SK-N-SH treated with all-trans-retinoic acid at 6 μM for 48 hours (cell line): ENCODE data around the gene COL21A1.

Experiments
- ESRRG ChIP-seq: fragments of 250-450 bp; sonication (Bioruptor Pico); IDR thresholded peaks from 2 replicates; pipeline ENCODE4 v1.6.1; 2021; ENCODE audit warnings: mild to moderate bottlenecking
- RARB ChIP-seq: fragments of 250-450 bp; sonication (Bioruptor Pico); IDR thresholded peaks from 2 replicates; pipeline ENCODE4 v1.8.0; 2021; ENCODE audit warnings: mild to moderate bottlenecking, moderate library complexity
- TOX ChIP-seq: fragments of 250-450 bp; sonication (Bioruptor Pico); IDR thresholded peaks from 2 replicates; pipeline ENCODE4 v1.8.0; 2021; ENCODE audit warnings: mild to moderate bottlenecking, moderate library complexity, borderline replicate concordance
- ZNF565 ChIP-seq: fragments of 450-650 bp; formaldehyde crosslinking; conservative IDR thresholded peaks from 2 replicates; pipeline ENCODE4 v1.5.0; 2020; ENCODE audit warnings: low read depth, mild to moderate bottlenecking, moderate library complexity
- ZNF70 ChIP-seq: fragments of 450-650 bp; formaldehyde crosslinking; IDR thresholded peaks from 2 replicates; pipeline ENCODE4 v1.5.0; 2020; ENCODE audit warnings: mild to moderate bottlenecking, moderate library complexity
- TF ChIP-seq, protein P1 (sequence below): fragments of 250-450 bp; sonication (Bioruptor Pico); IDR thresholded peaks from 2 replicates; pipeline ENCODE4 v1.8.0; 2021; ENCODE audit warnings: low read depth, mild to moderate bottlenecking, moderate library complexity, borderline replicate concordance
- TF ChIP-seq, protein P2 (sequence below): fragments of 250-450 bp; sonication (Bioruptor Pico); IDR thresholded peaks from 2 replicates; pipeline ENCODE4 v1.8.0; 2020; ENCODE audit warnings: mild to moderate bottlenecking, moderate library complexity, borderline replicate concordance

DNA sequence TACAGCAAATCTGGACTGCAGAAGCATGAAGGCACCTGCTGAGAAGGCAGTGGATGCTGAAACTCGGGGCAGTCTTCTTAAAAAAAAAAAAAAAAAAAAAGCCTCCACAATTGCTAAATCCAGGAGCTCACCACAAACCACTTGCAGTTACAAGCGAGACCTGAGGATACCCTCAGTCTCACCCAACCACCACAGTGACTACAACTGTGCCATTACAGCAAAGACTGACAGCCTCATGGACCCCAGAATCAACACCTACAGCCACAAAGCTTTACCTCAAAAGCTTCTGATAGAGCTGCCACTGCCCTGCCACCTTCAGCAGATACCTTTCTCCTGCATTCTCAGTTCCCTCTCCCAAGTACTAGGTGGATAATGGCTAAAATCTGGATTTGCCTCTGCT, 9.0 kb downstream of the COL21A1 start:
- TF ChIP-seq, protein P1, sequence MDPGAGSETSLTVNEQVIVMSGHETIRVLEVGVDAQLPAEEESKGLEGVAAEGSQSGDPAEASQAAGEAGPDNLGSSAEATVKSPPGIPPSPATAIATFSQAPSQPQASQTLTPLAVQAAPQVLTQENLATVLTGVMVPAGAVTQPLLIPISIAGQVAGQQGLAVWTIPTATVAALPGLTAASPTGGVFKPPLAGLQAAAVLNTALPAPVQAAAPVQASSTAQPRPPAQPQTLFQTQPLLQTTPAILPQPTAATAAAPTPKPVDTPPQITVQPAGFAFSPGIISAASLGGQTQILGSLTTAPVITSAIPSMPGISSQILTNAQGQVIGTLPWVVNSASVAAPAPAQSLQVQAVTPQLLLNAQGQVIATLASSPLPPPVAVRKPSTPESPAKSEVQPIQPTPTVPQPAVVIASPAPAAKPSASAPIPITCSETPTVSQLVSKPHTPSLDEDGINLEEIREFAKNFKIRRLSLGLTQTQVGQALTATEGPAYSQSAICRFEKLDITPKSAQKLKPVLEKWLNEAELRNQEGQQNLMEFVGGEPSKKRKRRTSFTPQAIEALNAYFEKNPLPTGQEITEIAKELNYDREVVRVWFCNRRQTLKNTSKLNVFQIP = no peak
- TF ChIP-seq ZNF565 (CRISPR knock-in tag) (no peak), ZNF70 (CRISPR knock-in tag) (no peak), TOX (CRISPR knock-in tag) (no peak), ESRRG (CRISPR knock-in tag) (no peak), RARB (CRISPR knock-in tag) (no peak)
- TF ChIP-seq, protein P2, sequence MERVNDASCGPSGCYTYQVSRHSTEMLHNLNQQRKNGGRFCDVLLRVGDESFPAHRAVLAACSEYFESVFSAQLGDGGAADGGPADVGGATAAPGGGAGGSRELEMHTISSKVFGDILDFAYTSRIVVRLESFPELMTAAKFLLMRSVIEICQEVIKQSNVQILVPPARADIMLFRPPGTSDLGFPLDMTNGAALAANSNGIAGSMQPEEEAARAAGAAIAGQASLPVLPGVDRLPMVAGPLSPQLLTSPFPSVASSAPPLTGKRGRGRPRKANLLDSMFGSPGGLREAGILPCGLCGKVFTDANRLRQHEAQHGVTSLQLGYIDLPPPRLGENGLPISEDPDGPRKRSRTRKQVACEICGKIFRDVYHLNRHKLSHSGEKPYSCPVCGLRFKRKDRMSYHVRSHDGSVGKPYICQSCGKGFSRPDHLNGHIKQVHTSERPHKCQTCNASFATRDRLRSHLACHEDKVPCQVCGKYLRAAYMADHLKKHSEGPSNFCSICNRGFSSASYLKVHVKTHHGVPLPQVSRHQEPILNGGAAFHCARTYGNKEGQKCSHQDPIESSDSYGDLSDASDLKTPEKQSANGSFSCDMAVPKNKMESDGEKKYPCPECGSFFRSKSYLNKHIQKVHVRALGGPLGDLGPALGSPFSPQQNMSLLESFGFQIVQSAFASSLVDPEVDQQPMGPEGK (CRISPR knock-in tag) = no peak
